ENCODE results near the gene TELO2. TPM values are rescaled to one million over a fixed set of nuclear protein-coding genes. Genes with fewer than 3 reads are reported as not detected.

The TELO2 gene
- total RNA-seq, result 10 to 100 TPM; 12.9 to 14.6 TPM
- polyA plus RNA-seq, result 10 to 100 TPM; 17.8 to 19.3 TPM

- H3K9ac ChIP-seq (ENCODE audit: low read depth in 1 of 2, low read length in 2 of 2), result peak within 1 kb of the TSS; percentile 49 to 66
- peak; percentile 93 for DNase-seq (ENCODE audit: low spot score)
- peaks cover 9 to 22% (median 16%) of the 10 kb centered on the region in 4 donors for H3K4me1 ChIP-seq (ENCODE audit: control insufficient read depth in 4 of 4, insufficient read depth in 4 of 4, low read length in 3 of 4)
- H3K4me3 ChIP-seq (ENCODE audit: low read depth in 1 of 3, low read length in 3 of 3), result peak within 1 kb of the TSS; percentile 87 to 92 (median 89)
- no peaks in the 10 kb centered on the region for H3K9me3 ChIP-seq (ENCODE audit: control insufficient read depth in 4 of 4, low read length in 3 of 4)
- no peaks in the 10 kb centered on the region for H3K27me3 ChIP-seq (ENCODE audit: control insufficient read depth in 4 of 4, insufficient read depth in 4 of 4, low read length in 3 of 4)
- 1% methylated on average over 89 of the region's 89 CpGs for WGBS
- TF ChIP-seq HNF4G (IDR thresholded peaks at IDR 0.05) (no peak), SP1 (IDR thresholded peaks at IDR 0.05) (peak; percentile 40), NR2F2 (IDR thresholded peaks at IDR 0.05) (peak; percentile 90), EGR1 (IDR thresholded peaks at IDR 0.05; ENCODE audit: low read depth in 2 of 2) (no peak), CTCF (IDR thresholded peaks at IDR 0.05; ENCODE audit: low read depth, low read length, missing input control) (no peak), HNF4A (conservative IDR thresholded peaks at IDR 0.05) (no peak), RXRA (IDR thresholded peaks at IDR 0.05) (peak in 1 of 2 donors; percentile 30)
- H3K27ac ChIP-seq (ENCODE audit: low read depth in 1 of 2, low read length in 2 of 2), result peak within 1 kb of the TSS; percentile 52 to 78
- H3K36me3 ChIP-seq (ENCODE audit: control insufficient read depth in 4 of 4, insufficient read depth in 3 of 4, low read depth in 1 of 4, low read length in 3 of 4), result peaks cover 0 to 23% (median 13%) of the 10 kb centered on the region in 4 donors
These were observed at the start of gene TELO2 for GRCh38 chr16:1492923-1493745. TELO2 (plus strand) TSS chr16:1493360; CDS start chr16:1494282, 922 bp downstream.

GRCh38 chr16:1443403-1443973, 49.7 kb upstream of the TELO2 start:
- DNase-seq (ENCODE audit: low spot score), result no peak
- H3K27ac ChIP-seq (ENCODE audit: low read depth in 1 of 2, low read length in 2 of 2), result no peak overlapping the region
- no peak overlapping the region for H3K4me3 ChIP-seq (ENCODE audit: low read depth in 1 of 3, low read length in 3 of 3)
- H3K9ac ChIP-seq (ENCODE audit: low read depth in 1 of 2, low read length in 2 of 2), result no peak overlapping the region
- no peak for TF ChIP-seq HNF4A (conservative IDR thresholded peaks at IDR 0.05)
- TF ChIP-seq TAF1 (conservative IDR thresholded peaks at IDR 0.05), result no peak
- TF ChIP-seq HNF4G (IDR thresholded peaks at IDR 0.05), result no peak
- no peak for TF ChIP-seq GABPA (IDR thresholded peaks at IDR 0.05 in 1 of 2, conservative IDR thresholded peaks at IDR 0.05 in 1 of 2)
- TF ChIP-seq RAD21 (IDR thresholded peaks at IDR 0.05), result no peak
- no peak for TF ChIP-seq FOXA2 (IDR thresholded peaks at IDR 0.05)
- TF ChIP-seq EGR1 (IDR thresholded peaks at IDR 0.05; ENCODE audit: low read depth in 2 of 2), result no peak
- no peak for TF ChIP-seq FOXA1 (IDR thresholded peaks at IDR 0.05)
- TF ChIP-seq NR2F2 (IDR thresholded peaks at IDR 0.05), result no peak
- TF ChIP-seq YY1 (IDR thresholded peaks at IDR 0.05), result no peak
- no peak for TF ChIP-seq REST (IDR thresholded peaks at IDR 0.05)
- TF ChIP-seq ZBTB33 (IDR thresholded peaks at IDR 0.05), result no peak
- TF ChIP-seq SP1 (IDR thresholded peaks at IDR 0.05), result no peak
- peaks cover 0 to 14% (median 5%) of the 10 kb centered on the region in 4 donors for H3K36me3 ChIP-seq (ENCODE audit: control insufficient read depth in 4 of 4, insufficient read depth in 3 of 4, low read depth in 1 of 4, low read length in 3 of 4)
- no peaks in the 10 kb centered on the region for H3K27me3 ChIP-seq (ENCODE audit: control insufficient read depth in 4 of 4, insufficient read depth in 4 of 4, low read length in 3 of 4)
- no peaks in the 10 kb centered on the region for H3K9me3 ChIP-seq (ENCODE audit: control insufficient read depth in 4 of 4, low read length in 3 of 4)
- WGBS, result 89% methylated on average over 38 of the region's 38 CpGs
- H3K4me1 ChIP-seq (ENCODE audit: control insufficient read depth in 4 of 4, insufficient read depth in 4 of 4, low read length in 3 of 4), result no peaks in the 10 kb centered on the region
